H1 (cell line): ENCODE results near the gene WDR1. TPM values are rescaled to one million over a fixed set of nuclear protein-coding genes. Genes with fewer than 3 reads are reported as not detected.

Source experiments
- FOSL1 ChIP-seq: IDR thresholded peaks from 2 replicates; pipeline ENCODE4 v1.6.1; 2011; ENCODE audit warnings: mild to moderate bottlenecking, low read depth, low read length, moderate library complexity; ENCODE audit not compliant: insufficient read depth
- KDM5A ChIP-seq: fragments of 200-600 bp; IDR thresholded peaks from 2 replicates; pipeline ENCODE4 v1.7.1; 2012; ENCODE audit warnings: mild to moderate bottlenecking, low read length, inconsistent platforms, mixed read lengths
- polyA plus RNA-seq, 7 experiments: library from polyadenylated mRNA; depleted of rRNA in 3 of 7; stranded (reverse) in 5 of 7; unstranded in 2 of 7; fragments of >200 nt in 5 of 7; fragments of 200-250 nt in 2 of 7; gene quantifications; 1 replicate in 5 of 7; 2 replicates in 1 of 7; 4 replicates in 1 of 7; pipeline versions ENCODE4 v1.2.1 to v1.2.3, GENCODE V29; 2011 to 2013; ENCODE audit warnings: missing spikeins in 2 of 7, mixed read lengths in 2 of 7
- total RNA-seq: library from RNA; stranded (reverse); fragmentation: NEBNext Ultra II Directional; extraction: Animal tissue kit (Norgen Biotek cat#: 25700); gene quantifications from 2 replicates; pipeline ENCODE4 v1.2.1, GENCODE V29; 2021

WDR1 gene
- total and polyA plus RNA-seq, 2 of the 8 experiments (the other 6 are each of a cell fraction or from before 2014, with no cell fraction given): 315 to 377 TPM

GRCh38 chr4:10048941-10049697 is 67.5 kb downstream of the WDR1 start (continued):
- no peak for TF ChIP-seq FOSL1
- no peak for TF ChIP-seq KDM5A
